Stimulated activated CD4-positive, alpha-beta T cell treated with anti-CD3 and anti-CD28 coated beads, Interleukin-12 subunit alpha, Interleukin-12 subunit beta, amount 100 ng/mL, for 48 hours (primary cell): Measurements from ENCODE around the gene OVOL1.
"Not testable (repeated sequence)": the region's sequence is repeated elsewhere in the genome, so short reads cannot be mapped to it uniquely, and the experiment has no call there.

ENCODE experiments used
- DNase-seq, 3 donors: peaks; one replicate each; pipeline ENCODE4 v3.0.0-alpha.2; 2020; ENCODE audit warnings: low read depth in 2 of 3, low spot score in 1 of 3

Gene OVOL1

GRCh38 chr11:65786786-65787636 lies at the start of gene OVOL1:
Gene OVOL1 (plus strand): TSS chr11:65787063. CDS start chr11:65787374, 311 bp downstream.
- no peak for DNase-seq

GRCh38 chr11:65739022-65739421 lies 47.8 kb upstream of the OVOL1 start:
- DNase-seq, result no peak

- DNase-seq, result no peak
Observed at GRCh38 chr11:65741185-65741584, 45.7 kb upstream of the OVOL1 start.

- no peak for DNase-seq
Observed at GRCh38 chr11:65742353-65742752, 44.5 kb upstream of the OVOL1 start.

- no peak for DNase-seq
Observed at GRCh38 chr11:65743681-65744025, 43.2 kb upstream of the OVOL1 start.

DNA sequence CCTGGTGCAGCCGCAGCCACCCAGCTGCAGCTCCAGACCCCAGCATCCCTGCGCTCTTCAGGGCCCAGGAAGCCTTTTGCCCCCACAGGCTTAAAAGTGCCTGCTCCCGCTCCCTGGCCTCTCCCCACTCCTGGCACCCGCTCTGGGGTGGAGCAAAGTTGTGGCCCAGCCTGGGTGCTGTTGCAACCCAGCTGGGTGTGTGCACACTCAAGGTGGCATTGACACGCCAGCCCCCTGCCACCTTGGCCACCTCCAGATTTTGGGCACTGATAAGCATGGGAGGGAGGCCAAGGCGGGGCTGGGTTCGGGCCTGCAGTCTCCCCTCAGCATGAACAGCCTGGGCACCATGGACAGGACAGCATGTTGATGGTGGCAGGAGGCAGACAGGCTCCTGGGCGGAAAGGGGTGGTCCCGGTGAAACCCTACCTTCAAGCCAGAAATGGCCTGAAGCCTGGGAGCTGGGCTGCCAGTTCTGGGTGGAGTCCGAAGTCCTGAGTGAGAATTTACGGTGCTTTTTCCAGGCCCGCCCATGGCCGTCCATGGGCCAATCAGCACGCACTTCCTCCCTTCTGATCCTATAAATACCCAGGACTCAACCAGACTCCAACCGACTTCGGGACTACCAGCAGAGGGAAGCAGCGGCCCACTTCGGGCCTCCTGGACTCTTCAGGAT lies 42.7 kb upstream of the OVOL1 start:
- peak in 1 of 3 donors; percentile 3 for DNase-seq

DNA sequence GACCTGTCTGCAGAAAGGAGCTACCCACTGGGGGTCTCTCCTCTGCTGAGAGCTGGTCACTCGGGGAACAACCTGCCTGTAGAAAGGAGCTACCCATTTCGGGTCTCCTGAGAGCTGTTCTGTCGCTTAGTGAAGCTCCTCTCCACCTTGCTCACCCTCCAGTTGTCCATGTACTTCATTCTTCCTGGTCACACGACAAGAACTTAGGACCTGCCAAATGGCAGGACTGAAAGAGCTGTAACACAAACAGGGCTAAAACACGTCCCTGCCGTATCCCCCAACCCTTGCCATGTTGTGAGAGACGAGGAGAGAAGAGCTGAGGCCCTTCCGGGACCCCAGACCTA lies 42.2 kb upstream of the OVOL1 start:
- no peak for DNase-seq

GRCh38 chr11:65745049-65745448 lies 41.8 kb upstream of the OVOL1 start:
- DNase-seq, result no peak

DNA sequence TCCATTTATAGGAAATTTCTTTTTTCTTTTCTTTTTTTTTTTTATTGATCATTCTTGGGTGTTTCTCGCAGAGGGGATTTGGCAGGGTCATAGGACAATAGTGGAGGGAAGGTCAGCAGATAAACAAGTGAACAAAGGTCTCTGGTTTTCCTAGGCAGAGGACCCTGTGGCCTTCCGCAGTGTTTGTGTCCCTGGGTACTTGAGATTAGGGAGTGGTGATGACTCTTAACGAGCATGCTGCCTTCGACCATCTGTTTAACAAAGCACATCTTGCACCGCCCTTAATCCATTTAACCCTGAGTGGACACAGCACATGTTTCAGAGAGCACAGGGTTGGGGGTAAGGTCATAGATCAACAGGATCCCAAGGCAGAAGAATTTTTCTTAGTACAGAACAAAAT lies 24.7 kb upstream of the OVOL1 start:
- not testable (repeated sequence) for DNase-seq

DNA sequence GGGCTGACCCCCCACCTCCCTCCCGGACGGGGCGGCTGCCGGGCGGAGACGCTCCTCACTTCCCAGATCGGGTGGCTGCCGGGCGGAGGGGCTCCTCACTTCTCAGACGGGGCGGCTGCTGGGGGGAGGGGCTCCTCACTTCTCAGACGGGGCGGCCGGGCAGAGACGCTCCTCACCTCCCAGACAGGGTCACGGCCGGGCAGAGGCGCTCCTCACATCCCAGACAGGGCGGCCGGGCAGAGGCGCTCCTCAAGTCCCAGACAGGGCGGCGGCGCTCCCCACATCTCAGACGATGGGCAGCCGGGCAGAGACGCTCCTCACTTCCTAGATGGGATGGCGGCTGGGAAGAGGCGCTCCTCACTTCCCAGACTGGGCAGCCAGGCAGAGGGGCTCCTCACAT lies 24.0 kb upstream of the OVOL1 start:
- not testable (repeated sequence) for DNase-seq

DNA sequence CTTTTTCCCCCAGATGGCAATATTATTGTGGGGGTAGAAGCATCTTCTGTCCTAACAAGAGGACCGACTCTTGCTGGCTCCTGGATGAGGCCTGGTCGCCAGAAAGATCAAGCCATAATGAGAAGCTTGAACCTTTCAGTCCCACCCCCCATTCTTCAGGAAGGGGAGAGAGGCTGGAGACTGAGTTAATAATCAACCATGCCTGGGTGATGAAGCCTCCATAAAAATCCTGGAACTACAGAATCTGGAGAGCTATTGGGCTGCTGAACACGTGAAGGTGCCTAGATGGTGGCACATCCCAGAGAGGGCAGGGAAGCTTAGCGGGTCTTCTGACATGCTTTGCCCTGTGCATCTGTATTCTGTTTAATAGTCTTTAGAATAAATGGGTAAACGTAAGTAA lies 22.4 kb upstream of the OVOL1 start:
- DNase-seq, result no peak

DNA sequence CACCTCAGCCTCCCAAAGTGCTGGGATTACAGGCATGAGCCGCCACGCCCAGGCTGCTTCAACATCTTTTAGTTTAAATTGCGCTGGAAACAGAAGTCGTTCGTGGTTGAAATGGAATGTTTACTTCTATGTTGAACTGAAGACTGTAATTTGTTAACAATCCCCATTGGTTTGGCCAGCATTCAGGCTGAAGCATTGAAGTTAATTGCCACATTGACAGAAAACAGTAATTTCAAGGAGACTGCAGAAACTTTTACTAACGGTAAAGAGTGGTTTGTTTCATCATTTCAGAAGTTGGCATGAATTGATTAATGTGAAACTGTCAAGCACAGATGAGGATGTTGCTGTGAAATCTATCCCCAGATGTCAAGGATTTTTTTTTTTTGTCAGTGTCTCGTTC lies 20.3 kb upstream of the OVOL1 start:
- no peak for DNase-seq

DNA sequence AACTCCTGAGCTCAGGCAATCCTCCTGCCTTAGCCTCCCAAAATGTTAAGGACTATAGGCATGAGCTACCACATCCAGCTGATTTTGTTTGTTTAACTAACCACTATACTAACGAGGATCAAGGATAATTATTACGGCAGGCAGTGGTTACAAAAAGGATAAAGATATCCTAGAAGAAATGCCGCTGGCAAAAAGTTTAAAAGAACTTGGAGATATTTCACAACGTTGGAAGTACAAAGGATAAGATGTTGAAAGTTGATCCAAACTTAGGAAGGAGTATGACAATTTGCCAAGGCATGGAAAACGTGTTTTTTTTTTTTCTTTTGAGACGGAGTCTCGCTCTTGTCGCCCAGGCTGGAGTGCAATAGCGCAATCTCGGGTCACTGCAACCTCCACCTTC lies 19.5 kb upstream of the OVOL1 start:
- no peak for DNase-seq

- DNase-seq, result not testable (repeated sequence)
Observed at GRCh38 chr11:65767806-65768205, 19.1 kb upstream of the OVOL1 start.

DNA sequence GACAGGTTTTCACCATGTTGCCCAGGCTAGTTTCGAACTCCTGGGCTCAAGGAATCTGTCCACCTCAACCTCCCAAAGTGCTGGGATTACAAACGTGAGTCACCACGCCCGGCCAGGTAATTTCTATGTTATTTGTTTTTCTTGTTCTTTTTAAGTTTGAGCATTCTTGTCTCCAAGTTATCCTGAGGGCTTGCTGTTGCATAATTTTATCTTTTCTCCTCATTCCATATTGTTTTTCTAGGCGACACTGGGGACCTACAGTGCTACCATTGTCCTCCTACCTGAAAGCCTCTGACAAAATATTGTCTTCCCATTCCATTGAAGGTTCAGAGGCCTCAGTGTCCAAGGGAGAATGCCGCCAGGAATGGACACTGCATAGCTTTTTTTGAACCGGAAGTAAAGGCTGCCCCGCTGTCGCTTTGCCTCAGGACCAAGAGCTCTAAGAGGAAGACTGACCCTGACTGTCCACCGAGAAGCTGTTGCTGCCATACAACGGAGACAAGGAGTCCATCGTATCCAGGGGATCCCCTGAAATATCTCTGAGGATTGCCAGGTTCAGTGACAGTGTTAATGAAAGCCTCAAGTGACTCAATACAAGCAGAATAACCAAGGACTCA lies 15.8 kb upstream of the OVOL1 start:
- DNase-seq, result no peak

- no peak for DNase-seq
Observed at GRCh38 chr11:65771589-65772112, 15.2 kb upstream of the OVOL1 start.

GRCh38 chr11:65773784-65774411 lies 13.0 kb upstream of the OVOL1 start:
- DNase-seq, result no peak

GRCh38 chr11:65774525-65775306 lies 12.1 kb upstream of the OVOL1 start:
- DNase-seq, result no peak

GRCh38 chr11:65776196-65776595 lies 10.7 kb upstream of the OVOL1 start:
- DNase-seq, result no peak

- DNase-seq, result no peak
Observed at GRCh38 chr11:65776710-65777141, 10.1 kb upstream of the OVOL1 start.

DNA sequence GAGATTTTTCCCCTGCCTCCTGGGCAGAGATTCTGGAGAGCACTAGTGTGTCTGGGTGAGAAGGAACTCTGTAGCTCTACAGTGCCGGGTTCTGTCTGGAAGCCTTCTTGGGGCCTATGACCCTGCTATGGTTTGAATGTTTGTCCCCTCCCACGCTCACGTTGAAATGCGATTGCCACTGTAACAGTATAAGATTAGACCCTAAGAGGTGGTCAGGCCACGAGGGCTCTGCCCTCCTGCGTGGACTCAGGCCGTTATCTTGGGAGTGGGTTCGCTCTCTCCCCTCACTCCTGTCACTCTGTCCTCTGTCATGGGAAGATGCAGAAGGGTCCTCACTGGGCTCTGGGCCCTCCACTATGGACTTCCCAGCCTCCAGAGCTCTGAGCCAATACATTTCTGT lies 9.6 kb upstream of the OVOL1 start:
- DNase-seq, result no peak
